Ishikawa (cell line): ENCODE results near the gene FXYD7.

Source experiments
- CEBPB ChIP-seq: IDR thresholded peaks from 2 replicates; pipeline ENCODE4 v1.6.1; 2012
- CREB1 ChIP-seq: IDR thresholded peaks from 2 replicates; pipeline ENCODE4 v1.6.1; 2012; ENCODE audit warnings: low read depth
- MAX ChIP-seq: IDR thresholded peaks from 2 replicates; pipeline ENCODE4 v1.6.1; 2012
- NFIC ChIP-seq: IDR thresholded peaks from 2 replicates; pipeline ENCODE4 v1.6.1; 2012
- TCF12 ChIP-seq: IDR thresholded peaks from 2 replicates; pipeline ENCODE4 v1.6.1; 2012; ENCODE audit warnings: low read depth
- ZBTB7A ChIP-seq: IDR thresholded peaks from 2 replicates; pipeline ENCODE4 v1.6.1; 2012; ENCODE audit warnings: low read depth
- TF ChIP-seq, protein P1 (sequence below): IDR thresholded peaks from 2 replicates; pipeline ENCODE4 v1.6.1; 2012; ENCODE audit warnings: low read depth, mild to moderate bottlenecking

GRCh38 chr19:35123573-35123972 lies 19.5 kb upstream of the FXYD7 start:
- TF ChIP-seq CEBPB: no peak
- TF ChIP-seq TCF12: no peak
- TF ChIP-seq, protein P1, sequence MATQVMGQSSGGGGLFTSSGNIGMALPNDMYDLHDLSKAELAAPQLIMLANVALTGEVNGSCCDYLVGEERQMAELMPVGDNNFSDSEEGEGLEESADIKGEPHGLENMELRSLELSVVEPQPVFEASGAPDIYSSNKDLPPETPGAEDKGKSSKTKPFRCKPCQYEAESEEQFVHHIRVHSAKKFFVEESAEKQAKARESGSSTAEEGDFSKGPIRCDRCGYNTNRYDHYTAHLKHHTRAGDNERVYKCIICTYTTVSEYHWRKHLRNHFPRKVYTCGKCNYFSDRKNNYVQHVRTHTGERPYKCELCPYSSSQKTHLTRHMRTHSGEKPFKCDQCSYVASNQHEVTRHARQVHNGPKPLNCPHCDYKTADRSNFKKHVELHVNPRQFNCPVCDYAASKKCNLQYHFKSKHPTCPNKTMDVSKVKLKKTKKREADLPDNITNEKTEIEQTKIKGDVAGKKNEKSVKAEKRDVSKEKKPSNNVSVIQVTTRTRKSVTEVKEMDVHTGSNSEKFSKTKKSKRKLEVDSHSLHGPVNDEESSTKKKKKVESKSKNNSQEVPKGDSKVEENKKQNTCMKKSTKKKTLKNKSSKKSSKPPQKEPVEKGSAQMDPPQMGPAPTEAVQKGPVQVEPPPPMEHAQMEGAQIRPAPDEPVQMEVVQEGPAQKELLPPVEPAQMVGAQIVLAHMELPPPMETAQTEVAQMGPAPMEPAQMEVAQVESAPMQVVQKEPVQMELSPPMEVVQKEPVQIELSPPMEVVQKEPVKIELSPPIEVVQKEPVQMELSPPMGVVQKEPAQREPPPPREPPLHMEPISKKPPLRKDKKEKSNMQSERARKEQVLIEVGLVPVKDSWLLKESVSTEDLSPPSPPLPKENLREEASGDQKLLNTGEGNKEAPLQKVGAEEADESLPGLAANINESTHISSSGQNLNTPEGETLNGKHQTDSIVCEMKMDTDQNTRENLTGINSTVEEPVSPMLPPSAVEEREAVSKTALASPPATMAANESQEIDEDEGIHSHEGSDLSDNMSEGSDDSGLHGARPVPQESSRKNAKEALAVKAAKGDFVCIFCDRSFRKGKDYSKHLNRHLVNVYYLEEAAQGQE: no peak
- TF ChIP-seq NFIC: no peak
- TF ChIP-seq CREB1: no peak
- no peak for TF ChIP-seq MAX
- no peak for TF ChIP-seq ZBTB7A
